Neural cell (in vitro differentiated cells): ENCODE results near the gene TRAPPC6A.

Experiments
- EP300 ChIP-seq: fragments of 450-650 bp; conservative IDR thresholded peaks from 2 replicates; pipeline ENCODE4 v1.6.1; 2014; ENCODE audit warnings: antibody characterized with exemption, mild to moderate bottlenecking, moderate library complexity; ENCODE audit not compliant: poor library complexity, severe bottlenecking
- EZH2 ChIP-seq: fragments of 200-600, 300-800 bp; shearing (Covaris generic), sonication (generic); IDR thresholded peaks from 2 replicates; pipeline ENCODE4 v1.6.1; 2014; ENCODE audit warnings: antibody characterized with exemption, low read length, borderline replicate concordance, mild to moderate bottlenecking; ENCODE audit not compliant: insufficient read depth, poor library complexity, severe bottlenecking
- POLR2AphosphoS5 ChIP-seq: IDR thresholded peaks from 2 replicates; pipeline ENCODE4 v1.6.1; 2012
- SMC3 ChIP-seq: fragments of 450-650 bp; conservative IDR thresholded peaks from 2 replicates; pipeline ENCODE4 v1.6.1; 2014; ENCODE audit warnings: antibody characterized with exemption, mild to moderate bottlenecking, moderate library complexity; ENCODE audit not compliant: poor library complexity
- TAF1 ChIP-seq: IDR thresholded peaks from 2 replicates; pipeline ENCODE4 v1.6.1; 2012; ENCODE audit warnings: low read depth
- TF ChIP-seq, protein P1 (sequence below): fragments of 450-650 bp; IDR thresholded peaks from 2 replicates; pipeline ENCODE4 v1.5.1; 2014; ENCODE audit warnings: antibody characterized with exemption, mild to moderate bottlenecking, moderate library complexity; ENCODE audit not compliant: poor library complexity, severe bottlenecking

DNA sequence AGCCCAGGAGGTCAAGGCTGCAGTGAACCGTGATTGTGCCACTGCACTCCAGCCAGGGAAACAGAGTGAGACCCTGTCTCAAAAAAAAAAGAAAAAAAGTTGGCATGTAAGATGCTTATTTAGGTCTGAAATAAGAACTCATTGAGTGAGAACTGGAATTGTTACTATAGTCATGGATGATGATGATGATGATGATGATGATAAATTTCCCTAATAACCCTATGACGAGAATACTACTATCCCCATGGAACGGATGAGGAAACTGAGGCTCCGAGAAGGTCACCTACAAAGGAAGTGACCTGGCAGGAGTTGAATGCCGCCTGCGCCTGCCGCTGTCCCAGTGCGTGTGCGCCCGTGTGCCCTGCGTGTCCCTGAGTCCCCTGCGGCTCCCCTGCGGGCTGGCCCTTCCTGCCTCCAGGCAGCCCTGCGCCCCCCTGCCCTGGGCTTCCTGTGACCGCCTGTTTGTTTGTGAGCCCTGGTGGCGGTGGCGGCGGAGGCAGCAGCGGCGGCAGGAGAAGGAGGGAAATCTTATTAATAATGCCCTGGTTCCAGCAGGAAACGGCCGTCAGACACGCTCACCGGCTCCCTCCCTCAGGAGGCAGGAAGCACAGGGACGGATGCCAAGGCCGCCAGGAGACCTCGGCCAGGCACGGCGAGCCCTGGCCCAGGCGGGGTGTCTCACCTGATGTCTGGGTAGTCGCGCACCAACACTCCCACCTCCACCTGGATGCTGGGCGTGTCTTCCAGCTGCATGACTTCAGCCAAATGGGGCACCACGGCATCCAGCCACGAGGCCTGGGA is 37.6 kb upstream of the TRAPPC6A start:
- TF ChIP-seq, protein P1, sequence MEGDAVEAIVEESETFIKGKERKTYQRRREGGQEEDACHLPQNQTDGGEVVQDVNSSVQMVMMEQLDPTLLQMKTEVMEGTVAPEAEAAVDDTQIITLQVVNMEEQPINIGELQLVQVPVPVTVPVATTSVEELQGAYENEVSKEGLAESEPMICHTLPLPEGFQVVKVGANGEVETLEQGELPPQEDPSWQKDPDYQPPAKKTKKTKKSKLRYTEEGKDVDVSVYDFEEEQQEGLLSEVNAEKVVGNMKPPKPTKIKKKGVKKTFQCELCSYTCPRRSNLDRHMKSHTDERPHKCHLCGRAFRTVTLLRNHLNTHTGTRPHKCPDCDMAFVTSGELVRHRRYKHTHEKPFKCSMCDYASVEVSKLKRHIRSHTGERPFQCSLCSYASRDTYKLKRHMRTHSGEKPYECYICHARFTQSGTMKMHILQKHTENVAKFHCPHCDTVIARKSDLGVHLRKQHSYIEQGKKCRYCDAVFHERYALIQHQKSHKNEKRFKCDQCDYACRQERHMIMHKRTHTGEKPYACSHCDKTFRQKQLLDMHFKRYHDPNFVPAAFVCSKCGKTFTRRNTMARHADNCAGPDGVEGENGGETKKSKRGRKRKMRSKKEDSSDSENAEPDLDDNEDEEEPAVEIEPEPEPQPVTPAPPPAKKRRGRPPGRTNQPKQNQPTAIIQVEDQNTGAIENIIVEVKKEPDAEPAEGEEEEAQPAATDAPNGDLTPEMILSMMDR = no peak
- TF ChIP-seq EZH2 (no peak), POLR2AphosphoS5 (no peak), TAF1 (no peak), SMC3 (no peak), EP300 (no peak)
